HL-60 (cell line): ENCODE measurements around the gene SPIRE1.
"Not testable (repeated sequence)": the region's sequence is repeated elsewhere in the genome, so short reads cannot be mapped to it uniquely, and the experiment has no call there.

Source experiments
- DNase-seq, 2 experiments: peaks; one replicate each; pipeline ENCODE4 v3.0.0-alpha.2; 2010 to 2020; ENCODE audit warnings: low read depth in 1 of 2, low spot score in 1 of 2
- H3K27ac ChIP-seq: fragments of 250-450 bp; sonication (Bioruptor Pico); replicated peaks from 2 replicates; pipeline ENCODE4 v1.5.1; 2020; ENCODE audit warnings: mild to moderate bottlenecking, moderate library complexity
- H3K27me3 ChIP-seq: fragments of 250-450 bp; sonication (Bioruptor Pico); 2 replicates; pipeline ENCODE4 v1.5.1; 2021; ENCODE audit warnings: mild to moderate bottlenecking, moderate library complexity; ENCODE audit not compliant: insufficient read depth, poor library complexity, severe bottlenecking
- H3K4me3 ChIP-seq: replicated peaks from 2 replicates; pipeline ENCODE4 v1.5.1; 2011; ENCODE audit warnings: mild to moderate bottlenecking, control low read depth, low read length; ENCODE audit not compliant: insufficient read depth
- GABPA ChIP-seq: IDR thresholded peaks from 2 replicates; pipeline ENCODE4 v1.6.1; 2012; ENCODE audit warnings: low read depth
- POLR2AphosphoS5 ChIP-seq: IDR thresholded peaks from 2 replicates; pipeline ENCODE4 v1.6.1; 2012; ENCODE audit warnings: low read depth
- SPI1 ChIP-seq: IDR thresholded peaks from 2 replicates; pipeline ENCODE4 v1.6.1; 2012; ENCODE audit warnings: low read depth, mild to moderate bottlenecking, borderline replicate concordance
- TF ChIP-seq, protein P1 (sequence below): IDR thresholded peaks from 2 replicates; pipeline ENCODE4 v1.6.1; 2012; ENCODE audit warnings: low read depth; ENCODE audit not compliant: insufficient replicate concordance
- TF ChIP-seq, protein P2 (sequence below): IDR thresholded peaks from one replicate; pipeline ENCODE4 v1.5.1; 2011; ENCODE audit warnings: low read length, control low read depth, inconsistent platforms; ENCODE audit not compliant: insufficient read depth

The SPIRE1 gene

DNA sequence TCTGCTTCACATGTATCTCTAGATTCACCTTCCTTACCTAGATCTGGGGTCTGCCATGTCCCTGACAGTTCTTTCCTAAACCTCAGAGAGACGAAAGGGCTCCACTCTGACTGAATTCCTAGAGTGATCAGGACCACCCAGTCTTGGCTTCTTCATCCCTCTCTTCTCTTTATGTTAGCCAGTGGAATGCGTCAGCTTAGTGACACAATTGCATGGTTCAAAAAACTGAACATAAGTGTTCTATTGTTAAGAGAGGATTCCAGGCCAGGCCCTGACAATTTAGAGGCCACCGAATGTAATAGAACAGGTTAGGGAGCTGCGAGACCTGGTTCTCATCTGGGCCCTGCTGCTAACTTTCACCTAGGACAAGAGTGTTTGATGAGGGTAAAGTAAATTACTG lies 240.2 kb downstream of the SPIRE1 start:
- Histone ChIP-seq H3K4me3 (no peak overlapping the region), H3K27me3 (peaks cover 35% of the 10 kb centered on the region), H3K27ac (no peak overlapping the region)
- TF ChIP-seq, protein P1, sequence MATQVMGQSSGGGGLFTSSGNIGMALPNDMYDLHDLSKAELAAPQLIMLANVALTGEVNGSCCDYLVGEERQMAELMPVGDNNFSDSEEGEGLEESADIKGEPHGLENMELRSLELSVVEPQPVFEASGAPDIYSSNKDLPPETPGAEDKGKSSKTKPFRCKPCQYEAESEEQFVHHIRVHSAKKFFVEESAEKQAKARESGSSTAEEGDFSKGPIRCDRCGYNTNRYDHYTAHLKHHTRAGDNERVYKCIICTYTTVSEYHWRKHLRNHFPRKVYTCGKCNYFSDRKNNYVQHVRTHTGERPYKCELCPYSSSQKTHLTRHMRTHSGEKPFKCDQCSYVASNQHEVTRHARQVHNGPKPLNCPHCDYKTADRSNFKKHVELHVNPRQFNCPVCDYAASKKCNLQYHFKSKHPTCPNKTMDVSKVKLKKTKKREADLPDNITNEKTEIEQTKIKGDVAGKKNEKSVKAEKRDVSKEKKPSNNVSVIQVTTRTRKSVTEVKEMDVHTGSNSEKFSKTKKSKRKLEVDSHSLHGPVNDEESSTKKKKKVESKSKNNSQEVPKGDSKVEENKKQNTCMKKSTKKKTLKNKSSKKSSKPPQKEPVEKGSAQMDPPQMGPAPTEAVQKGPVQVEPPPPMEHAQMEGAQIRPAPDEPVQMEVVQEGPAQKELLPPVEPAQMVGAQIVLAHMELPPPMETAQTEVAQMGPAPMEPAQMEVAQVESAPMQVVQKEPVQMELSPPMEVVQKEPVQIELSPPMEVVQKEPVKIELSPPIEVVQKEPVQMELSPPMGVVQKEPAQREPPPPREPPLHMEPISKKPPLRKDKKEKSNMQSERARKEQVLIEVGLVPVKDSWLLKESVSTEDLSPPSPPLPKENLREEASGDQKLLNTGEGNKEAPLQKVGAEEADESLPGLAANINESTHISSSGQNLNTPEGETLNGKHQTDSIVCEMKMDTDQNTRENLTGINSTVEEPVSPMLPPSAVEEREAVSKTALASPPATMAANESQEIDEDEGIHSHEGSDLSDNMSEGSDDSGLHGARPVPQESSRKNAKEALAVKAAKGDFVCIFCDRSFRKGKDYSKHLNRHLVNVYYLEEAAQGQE: no peak
- TF ChIP-seq GABPA: no peak
- TF ChIP-seq, protein P2, sequence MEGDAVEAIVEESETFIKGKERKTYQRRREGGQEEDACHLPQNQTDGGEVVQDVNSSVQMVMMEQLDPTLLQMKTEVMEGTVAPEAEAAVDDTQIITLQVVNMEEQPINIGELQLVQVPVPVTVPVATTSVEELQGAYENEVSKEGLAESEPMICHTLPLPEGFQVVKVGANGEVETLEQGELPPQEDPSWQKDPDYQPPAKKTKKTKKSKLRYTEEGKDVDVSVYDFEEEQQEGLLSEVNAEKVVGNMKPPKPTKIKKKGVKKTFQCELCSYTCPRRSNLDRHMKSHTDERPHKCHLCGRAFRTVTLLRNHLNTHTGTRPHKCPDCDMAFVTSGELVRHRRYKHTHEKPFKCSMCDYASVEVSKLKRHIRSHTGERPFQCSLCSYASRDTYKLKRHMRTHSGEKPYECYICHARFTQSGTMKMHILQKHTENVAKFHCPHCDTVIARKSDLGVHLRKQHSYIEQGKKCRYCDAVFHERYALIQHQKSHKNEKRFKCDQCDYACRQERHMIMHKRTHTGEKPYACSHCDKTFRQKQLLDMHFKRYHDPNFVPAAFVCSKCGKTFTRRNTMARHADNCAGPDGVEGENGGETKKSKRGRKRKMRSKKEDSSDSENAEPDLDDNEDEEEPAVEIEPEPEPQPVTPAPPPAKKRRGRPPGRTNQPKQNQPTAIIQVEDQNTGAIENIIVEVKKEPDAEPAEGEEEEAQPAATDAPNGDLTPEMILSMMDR: no peak
- TF ChIP-seq POLR2AphosphoS5: no peak
- TF ChIP-seq SPI1: no peak
- no peak for DNase-seq

DNA sequence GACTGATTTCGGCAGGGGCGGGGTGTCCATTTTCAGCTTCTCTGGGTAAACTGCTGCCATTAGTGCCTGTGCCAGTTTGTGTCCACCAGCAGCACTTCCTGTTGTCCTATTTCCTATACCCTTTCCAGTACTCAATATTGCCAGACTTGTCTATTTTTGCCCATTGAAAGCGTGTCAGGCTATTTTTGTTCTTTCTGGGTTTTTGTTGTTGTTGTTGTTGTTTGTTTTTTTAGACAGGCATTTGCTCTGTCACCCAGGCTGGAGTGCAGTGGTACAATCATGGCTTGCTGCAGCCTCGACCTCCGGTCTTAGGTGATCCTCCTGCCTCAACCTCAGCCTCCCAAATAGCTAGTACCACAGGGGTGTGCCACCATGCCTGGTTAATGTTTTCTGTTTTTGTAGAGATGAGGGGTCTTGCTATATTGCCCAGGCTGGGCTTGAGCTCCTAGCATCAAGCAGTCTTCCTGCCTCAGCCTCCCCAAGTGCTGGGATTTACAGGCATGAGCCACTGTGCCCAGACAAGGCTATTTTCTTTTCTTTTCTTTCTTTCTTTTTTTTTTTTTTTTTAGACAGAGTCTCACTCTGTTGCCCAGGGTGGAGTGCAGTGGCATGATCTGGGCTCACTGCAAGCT lies 241.7 kb downstream of the SPIRE1 start:
- H3K27ac ChIP-seq: no peak overlapping the region
- no peak overlapping the region for H3K4me3 ChIP-seq
- peaks cover 26% of the 10 kb centered on the region for H3K27me3 ChIP-seq
- DNase-seq: no peak
- no peak for TF ChIP-seq POLR2AphosphoS5
- TF ChIP-seq SPI1: no peak

DNA sequence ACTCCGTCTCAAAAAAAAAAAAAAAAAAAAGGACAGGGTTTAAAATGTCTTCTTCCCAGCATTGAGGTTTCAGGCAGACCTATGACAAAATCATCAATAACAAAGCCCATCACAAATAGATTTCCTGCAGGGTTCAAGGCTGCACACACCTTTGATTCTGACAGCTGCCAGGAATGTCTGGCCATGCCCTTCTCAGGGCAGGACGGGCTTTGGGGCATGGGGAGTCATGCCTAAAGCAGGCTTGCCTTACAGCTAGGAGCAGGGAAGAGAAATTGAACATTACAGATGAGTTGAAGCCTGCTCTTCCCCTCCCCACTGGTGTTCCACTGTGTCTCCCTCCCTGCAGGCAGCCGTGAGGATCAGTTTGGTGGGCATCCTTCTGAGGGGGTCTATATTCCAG lies 246.5 kb downstream of the SPIRE1 start:
- H3K27ac ChIP-seq: no peak overlapping the region
- no peak for DNase-seq
- TF ChIP-seq, protein P2: no peak
- TF ChIP-seq, protein P1: no peak
- no peak for TF ChIP-seq SPI1
- TF ChIP-seq POLR2AphosphoS5: no peak
- TF ChIP-seq GABPA: no peak
- H3K27me3 ChIP-seq: peaks cover 18% of the 10 kb centered on the region
- no peak overlapping the region for H3K4me3 ChIP-seq

DNA sequence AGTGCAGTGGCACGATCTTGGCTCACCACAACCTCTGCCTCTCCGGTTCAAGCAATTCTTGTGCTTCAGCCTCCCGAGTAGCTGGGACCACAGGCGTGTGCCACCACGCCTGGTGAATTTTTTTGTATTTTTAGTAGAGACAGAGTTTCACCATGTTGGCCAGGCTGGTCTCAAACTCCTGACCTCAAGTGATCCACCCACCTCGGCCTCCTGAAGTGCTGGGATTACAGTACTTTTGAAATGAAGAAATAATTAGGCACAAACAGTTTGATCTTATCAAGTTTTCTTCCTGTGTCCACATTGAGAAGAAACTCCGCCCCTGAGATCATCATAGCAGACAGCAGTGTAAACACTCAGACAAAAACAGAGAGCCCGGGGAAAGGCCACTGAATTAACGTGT lies 247.2 kb downstream of the SPIRE1 start:
- not testable (repeated sequence) for DNase-seq, H3K4me3 ChIP-seq, H3K27ac ChIP-seq
- peaks cover 25% of the 10 kb centered on the region for H3K27me3 ChIP-seq

DNA sequence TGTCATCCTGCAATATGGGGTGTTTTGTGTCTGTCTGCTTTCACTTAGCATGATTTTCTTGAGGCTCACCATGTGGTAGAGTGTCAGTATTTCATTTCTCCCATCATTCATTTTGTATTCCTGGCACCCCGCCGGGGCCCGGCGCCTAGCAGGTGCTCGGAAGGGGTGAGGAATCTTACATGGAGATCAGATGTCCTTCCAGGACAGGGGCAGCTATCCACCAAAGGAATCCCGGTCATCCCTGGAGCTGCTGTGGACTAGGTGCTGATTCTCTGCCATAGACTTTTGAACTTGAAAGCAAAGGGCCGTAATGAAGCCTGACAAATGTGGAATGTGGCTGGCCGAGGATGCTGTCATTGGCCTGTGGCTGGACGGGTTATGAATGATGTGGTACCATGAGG lies 247.8 kb downstream of the SPIRE1 start:
- Histone ChIP-seq H3K27me3 (peaks cover 29% of the 10 kb centered on the region), H3K4me3 (no peak overlapping the region), H3K27ac (no peak overlapping the region)
- TF ChIP-seq SPI1: no peak
- TF ChIP-seq, protein P2: no peak
- TF ChIP-seq, protein P1: no peak
- TF ChIP-seq POLR2AphosphoS5: no peak
- no peak for TF ChIP-seq GABPA
- no peak for DNase-seq
